GM23338 (cell line): ENCODE measurements around the gene TTC33.

Experiments
- CREB1 ChIP-seq: fragments of 250-450 bp; sonication (Bioruptor Pico); IDR thresholded peaks from 2 replicates; pipeline ENCODE4 v1.5.0; 2020; ENCODE audit warnings: low read depth, mild to moderate bottlenecking, moderate library complexity
- EZH2 ChIP-seq: fragments of 200-600 bp; sonication (generic); IDR thresholded peaks from one replicate; pipeline ENCODE4 v1.8.0; 2017; ENCODE audit warnings: antibody characterized with exemption, mild to moderate bottlenecking, low read depth; ENCODE audit not compliant: unreplicated experiment
- EZH2phosphoT487 ChIP-seq: fragments of 200-600 bp; sonication (generic); IDR thresholded peaks from one replicate; pipeline ENCODE4 v1.8.1; 2018; ENCODE audit warnings: antibody characterized with exemption; ENCODE audit not compliant: unreplicated experiment
- JUNB ChIP-seq: IDR thresholded peaks from one replicate; pipeline ENCODE4 v1.6.1; 2016; ENCODE audit warnings: antibody characterized with exemption; ENCODE audit not compliant: unreplicated experiment
- TF ChIP-seq, protein P1 (sequence below), 2 experiments: fragments of 200-600 bp in 1 of 2; sonication (generic) in 1 of 2; conservative IDR thresholded peaks; 2 replicates each; pipeline versions ENCODE4 v1.5.1 to v1.6.1; 2016 to 2017; ENCODE audit warnings: antibody characterized with exemption in 2 of 2, low read depth in 2 of 2, mild to moderate bottlenecking in 2 of 2, moderate library complexity in 1 of 2
- TF ChIP-seq, protein P2 (sequence below): IDR thresholded peaks from one replicate; pipeline ENCODE4 v1.6.1; 2018; ENCODE audit warnings: antibody characterized with exemption; ENCODE audit not compliant: unreplicated experiment

DNA sequence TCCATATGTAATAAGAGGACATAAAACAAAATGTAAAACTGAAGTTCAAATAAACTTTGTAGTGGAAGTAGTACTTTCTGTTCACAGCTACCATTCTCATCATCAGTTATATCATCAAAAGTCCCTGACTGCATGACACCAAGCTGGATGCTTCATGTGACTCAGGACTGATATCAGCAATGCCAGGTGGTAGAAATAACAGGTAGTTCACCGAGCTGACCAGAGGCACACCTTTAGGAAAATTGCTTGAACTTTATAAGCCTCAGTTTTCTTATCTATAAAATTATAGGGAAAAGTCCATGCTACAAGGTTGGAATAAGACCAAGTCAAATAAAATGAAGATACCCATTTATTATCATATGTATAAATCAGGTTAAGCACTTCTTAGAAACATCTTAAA, 200.9 kb downstream of the TTC33 start:
- TF ChIP-seq, protein P1, sequence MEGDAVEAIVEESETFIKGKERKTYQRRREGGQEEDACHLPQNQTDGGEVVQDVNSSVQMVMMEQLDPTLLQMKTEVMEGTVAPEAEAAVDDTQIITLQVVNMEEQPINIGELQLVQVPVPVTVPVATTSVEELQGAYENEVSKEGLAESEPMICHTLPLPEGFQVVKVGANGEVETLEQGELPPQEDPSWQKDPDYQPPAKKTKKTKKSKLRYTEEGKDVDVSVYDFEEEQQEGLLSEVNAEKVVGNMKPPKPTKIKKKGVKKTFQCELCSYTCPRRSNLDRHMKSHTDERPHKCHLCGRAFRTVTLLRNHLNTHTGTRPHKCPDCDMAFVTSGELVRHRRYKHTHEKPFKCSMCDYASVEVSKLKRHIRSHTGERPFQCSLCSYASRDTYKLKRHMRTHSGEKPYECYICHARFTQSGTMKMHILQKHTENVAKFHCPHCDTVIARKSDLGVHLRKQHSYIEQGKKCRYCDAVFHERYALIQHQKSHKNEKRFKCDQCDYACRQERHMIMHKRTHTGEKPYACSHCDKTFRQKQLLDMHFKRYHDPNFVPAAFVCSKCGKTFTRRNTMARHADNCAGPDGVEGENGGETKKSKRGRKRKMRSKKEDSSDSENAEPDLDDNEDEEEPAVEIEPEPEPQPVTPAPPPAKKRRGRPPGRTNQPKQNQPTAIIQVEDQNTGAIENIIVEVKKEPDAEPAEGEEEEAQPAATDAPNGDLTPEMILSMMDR (conservative IDR thresholded peaks at IDR 0.05; ENCODE audit: low read depth in 2 of 2) = no peak
- TF ChIP-seq, protein P2, sequence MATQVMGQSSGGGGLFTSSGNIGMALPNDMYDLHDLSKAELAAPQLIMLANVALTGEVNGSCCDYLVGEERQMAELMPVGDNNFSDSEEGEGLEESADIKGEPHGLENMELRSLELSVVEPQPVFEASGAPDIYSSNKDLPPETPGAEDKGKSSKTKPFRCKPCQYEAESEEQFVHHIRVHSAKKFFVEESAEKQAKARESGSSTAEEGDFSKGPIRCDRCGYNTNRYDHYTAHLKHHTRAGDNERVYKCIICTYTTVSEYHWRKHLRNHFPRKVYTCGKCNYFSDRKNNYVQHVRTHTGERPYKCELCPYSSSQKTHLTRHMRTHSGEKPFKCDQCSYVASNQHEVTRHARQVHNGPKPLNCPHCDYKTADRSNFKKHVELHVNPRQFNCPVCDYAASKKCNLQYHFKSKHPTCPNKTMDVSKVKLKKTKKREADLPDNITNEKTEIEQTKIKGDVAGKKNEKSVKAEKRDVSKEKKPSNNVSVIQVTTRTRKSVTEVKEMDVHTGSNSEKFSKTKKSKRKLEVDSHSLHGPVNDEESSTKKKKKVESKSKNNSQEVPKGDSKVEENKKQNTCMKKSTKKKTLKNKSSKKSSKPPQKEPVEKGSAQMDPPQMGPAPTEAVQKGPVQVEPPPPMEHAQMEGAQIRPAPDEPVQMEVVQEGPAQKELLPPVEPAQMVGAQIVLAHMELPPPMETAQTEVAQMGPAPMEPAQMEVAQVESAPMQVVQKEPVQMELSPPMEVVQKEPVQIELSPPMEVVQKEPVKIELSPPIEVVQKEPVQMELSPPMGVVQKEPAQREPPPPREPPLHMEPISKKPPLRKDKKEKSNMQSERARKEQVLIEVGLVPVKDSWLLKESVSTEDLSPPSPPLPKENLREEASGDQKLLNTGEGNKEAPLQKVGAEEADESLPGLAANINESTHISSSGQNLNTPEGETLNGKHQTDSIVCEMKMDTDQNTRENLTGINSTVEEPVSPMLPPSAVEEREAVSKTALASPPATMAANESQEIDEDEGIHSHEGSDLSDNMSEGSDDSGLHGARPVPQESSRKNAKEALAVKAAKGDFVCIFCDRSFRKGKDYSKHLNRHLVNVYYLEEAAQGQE = no peak
- no peak for TF ChIP-seq JUNB
- TF ChIP-seq CREB1 = no peak
- no peak for TF ChIP-seq EZH2
- no peak for TF ChIP-seq EZH2phosphoT487
